Kidney tubule cell (primary cell): Measurements from ENCODE around the gene SORL1-AS1.
"Not testable (repeated sequence)": the region's sequence is repeated elsewhere in the genome, so short reads cannot be mapped to it uniquely, and the experiment has no call there.

Experiments used
- DNase-seq: peaks from one replicate; pipeline ENCODE4 v3.0.0-alpha.2; 2018; ENCODE audit warnings: low spot score

SORL1-AS1 gene

DNA sequence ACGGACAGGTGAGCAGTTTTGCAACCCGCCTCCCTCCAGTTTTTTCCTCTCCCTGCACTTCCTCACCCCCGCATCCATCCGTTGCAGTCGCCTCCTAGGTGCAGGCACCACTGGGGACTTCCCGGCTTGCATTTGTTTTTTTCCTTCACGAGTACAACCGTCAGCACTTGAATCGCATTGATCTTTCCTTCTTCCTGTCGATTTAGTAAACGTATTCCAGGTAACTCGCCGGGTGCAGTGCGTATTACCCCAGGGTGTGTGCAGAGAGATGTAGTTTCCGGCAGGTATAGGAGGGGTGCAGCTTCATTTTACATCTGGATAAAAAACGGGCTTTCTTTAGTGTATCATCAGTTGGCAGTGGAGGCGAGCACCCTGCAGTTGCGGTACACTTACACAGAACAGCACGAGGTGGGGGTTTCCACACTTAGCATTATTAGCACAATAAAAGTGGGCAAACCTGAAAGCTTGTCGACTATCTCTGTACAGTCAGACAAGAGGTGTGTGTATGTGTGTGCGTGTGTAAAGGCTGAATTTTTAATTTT lies at the start of gene SORL1-AS1:
SORL1-AS1 (minus strand) TSS at position 359 of the 542 bp plus-strand sequence.
- DNase-seq, result peak; percentile 30

DNA sequence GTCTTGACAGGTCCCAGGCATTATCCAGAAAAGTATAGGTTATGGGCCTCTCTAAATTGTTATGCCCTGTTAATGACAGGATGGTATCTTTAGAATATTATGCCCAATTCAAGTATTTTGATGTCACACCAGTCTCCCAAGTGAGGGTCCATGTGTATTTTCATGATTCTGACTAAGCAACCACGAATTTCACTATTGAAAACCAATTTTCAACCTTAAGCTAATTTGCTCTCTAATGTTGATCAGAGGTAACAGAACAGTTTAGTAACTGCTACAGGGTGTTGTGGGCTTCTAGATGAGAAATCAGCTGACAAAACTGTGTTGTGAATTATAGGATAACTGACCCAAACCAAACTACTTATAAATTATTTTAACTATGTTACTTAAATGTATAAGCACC lies 48.0 kb upstream of the SORL1-AS1 start:
- no peak for DNase-seq

DNA sequence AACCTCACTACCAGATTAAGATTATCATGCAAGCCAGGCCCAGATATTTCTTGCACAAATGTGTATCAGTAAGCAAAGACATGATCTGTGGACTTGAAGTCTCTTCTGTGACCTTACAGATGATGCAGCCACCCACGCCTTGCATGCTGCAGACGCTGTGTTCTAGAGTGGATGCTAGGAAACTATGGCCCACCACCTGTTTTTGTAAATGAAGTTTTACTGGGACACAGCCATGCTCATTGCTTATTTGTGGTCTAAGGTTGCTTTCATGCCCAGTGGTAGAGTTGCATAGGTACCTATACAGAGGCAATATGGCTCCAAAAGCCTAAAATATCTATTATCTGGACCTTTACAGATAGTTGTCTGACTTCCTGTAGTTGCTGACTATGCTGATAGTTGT lies 47.5 kb upstream of the SORL1-AS1 start:
- DNase-seq, result no peak

DNA sequence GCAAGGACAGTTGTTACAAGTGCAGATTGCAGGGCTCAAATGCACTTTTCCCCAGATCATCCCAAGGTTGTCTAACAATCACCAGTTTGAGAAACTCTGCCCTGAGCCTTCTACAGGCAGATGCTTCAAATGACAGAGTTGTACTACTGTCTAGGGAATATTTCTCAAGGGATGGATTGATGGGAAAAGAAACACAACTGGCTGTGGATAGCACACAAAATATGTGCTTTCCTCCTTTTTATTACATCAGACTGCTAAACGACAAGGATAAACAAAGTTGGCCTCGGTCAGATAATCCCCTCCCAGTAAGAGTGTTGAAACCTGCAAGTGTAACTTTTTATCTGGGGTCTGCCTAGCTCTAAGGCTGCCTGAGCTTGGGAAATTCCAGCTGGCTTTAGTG lies 46.6 kb upstream of the SORL1-AS1 start:
- DNase-seq, result no peak

DNA sequence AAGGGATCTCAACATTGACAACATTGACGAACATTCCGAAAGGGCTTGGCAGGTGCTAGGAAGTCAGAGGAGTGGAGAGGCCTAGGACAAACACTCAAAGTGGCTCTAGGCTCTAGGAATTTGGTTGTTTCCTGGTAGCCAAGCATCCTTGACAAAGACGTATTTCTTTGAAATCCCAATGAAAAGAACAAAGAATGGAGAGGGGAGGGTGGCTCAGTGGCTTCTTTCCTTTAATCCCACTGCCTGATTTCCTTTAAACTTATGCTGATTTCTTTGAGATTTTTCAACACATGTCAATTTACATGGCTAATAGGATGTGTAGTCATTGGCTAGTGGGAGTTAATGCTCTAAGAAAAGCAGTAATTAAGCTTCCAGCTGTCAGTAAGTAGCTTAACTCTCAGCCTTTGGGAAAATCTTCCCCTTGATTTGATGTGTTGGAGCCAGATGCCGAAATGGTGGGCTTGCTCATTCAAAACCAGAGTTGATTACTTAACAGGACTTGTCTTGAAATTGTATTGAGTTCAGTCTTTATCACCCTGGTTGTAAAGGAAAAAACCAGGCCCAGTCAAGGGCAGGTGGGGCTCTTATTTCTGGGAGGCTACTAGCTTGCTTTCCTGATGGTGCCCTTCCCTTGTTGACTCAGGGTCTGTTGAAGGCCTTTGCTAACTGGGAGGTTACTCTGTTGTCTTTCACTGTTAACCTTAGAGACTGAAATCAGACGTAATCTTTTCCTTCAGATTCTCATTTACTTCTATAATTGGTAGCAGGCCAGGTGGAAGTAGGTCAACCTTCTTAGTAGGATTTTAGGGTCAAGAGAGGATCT lies 44.6 kb upstream of the SORL1-AS1 start:
- no peak for DNase-seq

DNA sequence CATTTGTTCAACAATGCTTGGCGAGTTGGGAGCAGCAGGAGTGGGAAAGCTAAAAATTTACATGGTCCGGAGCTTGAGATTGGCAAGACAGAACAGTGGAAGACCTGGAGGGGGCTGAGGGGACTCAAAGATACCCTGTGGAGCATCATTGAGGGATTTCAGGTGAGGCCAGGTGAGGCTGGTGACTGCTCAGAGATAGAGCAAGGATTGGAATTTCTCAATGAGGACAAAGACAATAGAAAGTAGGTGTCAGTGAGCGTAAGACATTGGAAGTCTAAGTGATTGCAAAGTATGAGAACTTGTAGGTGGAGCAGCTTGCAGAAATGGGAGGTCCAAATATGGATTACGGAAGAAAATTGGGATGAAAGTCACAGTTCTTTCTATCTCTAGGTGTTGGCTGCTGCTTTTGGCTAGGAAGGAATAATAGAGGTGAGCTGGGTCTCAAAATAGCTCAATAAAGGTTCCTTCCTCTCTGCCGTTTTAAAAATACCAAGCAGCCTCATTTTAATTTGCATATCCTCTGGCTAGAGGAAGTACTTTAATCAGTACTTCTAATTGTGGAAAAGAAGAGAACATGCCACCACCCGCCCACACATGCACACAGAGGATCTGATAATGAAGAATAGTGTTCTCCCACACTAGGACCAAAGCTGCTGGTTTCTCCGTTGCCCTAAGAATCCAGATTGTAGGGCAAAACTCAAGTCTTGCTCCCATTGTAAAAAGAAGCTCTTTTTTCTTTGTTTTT lies 41.8 kb upstream of the SORL1-AS1 start:
- no peak for DNase-seq

DNA sequence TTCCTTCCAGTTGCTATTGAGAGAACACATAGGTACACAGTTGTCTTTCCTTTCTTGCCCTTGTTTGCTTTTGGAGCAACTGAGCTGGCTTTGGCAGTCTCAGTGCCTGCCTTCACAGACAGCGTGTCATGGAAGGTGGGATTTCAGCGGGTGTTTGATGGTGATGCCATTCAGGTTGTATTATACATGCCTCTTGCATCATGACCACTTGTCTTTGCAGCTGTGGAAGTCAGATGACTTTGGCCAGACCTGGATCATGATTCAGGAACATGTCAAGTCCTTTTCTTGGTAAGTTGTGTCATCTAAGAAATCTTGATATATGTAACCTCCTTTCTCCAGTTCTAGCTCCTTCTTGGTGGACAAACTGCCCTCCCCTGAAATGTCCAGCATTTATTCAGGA lies 37.1 kb upstream of the SORL1-AS1 start:
- DNase-seq, result no peak

DNA sequence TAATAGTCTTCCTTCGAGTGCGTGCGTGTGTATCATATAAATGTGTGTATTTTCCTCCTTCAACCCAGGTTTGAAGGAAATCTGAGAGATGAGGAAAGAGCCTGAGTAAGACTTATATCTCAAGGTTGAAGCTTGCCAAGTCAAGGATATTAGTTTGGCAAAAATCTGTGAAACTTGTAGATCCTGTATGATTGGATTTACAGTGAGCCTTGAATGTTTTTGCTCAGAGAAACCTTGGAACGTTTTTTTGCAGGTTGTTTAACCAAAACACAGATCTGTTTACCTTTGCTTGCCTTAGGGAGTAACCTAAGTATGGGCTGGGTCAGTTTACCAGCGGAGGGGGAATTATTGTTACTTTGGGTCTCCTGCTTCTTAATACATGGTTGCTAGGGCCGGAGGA lies 35.9 kb upstream of the SORL1-AS1 start:
- no peak for DNase-seq

DNA sequence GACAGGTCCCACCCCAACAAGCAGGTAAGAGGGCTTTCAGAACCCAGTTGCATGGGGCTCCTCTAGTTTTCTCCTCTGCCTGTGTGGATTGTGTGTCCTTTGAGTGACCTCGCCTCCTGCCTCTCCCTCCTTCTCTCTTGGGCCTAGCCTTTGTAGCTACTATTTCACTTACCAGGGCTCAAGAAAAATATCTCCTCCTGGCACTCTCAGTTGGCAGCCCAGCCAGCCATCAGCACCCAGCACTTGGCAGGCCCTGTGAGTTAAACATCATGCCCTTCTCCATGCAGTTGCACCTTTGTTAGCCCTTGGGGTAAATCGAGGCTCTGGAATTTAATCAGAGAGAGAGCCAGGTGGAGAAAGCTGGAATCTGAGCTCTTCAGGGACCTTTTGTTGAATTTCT lies 35.4 kb upstream of the SORL1-AS1 start:
- DNase-seq, result no peak

DNA sequence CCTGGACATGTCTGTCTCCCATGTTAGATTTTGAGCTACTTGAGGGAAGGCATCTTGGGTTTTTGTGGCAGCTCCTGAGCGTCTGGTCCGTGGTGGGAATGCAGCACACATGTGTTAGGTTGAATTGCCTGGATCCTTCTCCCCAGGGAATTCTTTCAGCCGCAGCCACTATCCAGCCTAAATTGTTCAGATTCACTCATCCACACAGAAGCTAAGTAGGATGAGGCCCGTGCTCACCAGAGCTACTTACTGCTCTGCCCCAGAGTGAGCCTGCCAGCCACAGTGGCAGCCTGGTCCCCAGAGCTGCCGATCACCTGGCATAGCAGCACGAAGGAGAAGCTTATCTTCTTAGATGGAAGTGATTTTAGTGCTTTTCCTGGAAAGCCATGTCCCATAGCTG lies 34.4 kb upstream of the SORL1-AS1 start:
- no peak for DNase-seq

DNA sequence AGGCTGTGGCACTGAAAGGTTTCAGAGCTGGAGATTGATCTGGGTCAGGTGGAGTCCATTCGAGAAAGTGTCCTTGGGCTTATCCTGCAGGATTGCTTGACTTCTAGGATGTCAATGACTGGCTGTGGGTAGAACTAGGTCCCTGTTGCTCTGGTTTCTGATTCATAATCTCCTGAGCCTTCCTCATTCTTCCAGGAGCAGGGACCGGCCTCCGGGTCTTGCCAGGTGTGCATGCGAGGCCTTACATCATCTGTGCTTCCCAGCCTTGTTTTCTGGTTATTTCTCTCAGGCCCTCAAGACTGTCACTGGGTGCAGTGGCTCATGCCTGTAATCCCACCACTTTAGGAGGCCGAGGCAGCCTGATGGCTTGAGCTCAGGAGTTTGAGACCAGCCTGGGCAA lies 33.3 kb upstream of the SORL1-AS1 start:
- no peak for DNase-seq

DNA sequence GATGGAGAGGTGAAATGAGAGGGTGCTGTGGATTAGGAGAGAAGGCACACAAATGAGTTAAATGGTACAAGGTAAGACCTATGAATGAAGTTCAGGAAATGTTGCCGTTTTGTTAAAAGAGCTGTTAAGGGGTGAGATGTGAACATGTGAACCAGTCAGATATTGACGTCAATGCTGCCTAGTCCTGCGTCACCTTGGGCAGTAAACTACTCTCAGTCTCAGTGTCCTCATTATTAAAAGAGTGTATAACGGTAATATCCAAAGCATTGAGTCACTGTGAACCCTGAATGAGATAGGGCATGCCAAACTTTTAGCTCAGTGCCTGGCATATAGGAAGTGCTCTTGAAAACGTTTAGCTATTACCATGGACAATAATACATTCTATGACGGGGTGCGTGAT lies 32.4 kb upstream of the SORL1-AS1 start:
- DNase-seq, result no peak

DNA sequence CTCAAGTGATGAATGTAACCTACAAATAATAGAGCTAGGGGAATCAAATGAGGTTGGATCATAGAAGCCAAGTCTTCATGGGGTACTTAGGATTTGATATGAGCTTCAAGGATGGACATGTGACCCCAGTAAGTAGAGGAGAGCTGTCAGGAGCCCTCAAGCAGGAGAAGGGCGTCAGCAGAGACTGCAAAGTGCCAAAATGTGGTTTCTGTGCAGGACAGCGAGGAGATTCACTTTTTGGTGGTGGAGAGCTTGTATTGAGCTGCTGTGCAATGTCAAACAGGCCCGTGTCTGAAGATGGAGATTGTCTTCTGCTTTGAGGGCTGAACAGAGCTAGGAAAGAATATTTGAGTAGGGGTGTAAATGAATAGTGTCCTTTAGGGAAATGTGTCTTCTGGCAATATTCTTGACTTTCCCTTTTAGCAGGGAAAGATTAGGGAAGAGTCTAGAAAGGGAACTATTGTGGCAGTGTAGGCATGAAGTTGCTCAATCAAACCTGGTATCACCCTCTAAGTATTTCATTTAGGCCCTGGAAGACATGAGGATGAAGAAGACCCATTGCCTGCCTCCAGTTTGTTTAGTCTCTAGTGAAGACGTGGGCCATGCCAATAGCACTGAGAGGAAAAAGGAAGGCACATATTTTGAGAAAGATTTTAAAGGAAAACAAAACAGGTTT lies 31.2 kb upstream of the SORL1-AS1 start:
- DNase-seq, result no peak

DNA sequence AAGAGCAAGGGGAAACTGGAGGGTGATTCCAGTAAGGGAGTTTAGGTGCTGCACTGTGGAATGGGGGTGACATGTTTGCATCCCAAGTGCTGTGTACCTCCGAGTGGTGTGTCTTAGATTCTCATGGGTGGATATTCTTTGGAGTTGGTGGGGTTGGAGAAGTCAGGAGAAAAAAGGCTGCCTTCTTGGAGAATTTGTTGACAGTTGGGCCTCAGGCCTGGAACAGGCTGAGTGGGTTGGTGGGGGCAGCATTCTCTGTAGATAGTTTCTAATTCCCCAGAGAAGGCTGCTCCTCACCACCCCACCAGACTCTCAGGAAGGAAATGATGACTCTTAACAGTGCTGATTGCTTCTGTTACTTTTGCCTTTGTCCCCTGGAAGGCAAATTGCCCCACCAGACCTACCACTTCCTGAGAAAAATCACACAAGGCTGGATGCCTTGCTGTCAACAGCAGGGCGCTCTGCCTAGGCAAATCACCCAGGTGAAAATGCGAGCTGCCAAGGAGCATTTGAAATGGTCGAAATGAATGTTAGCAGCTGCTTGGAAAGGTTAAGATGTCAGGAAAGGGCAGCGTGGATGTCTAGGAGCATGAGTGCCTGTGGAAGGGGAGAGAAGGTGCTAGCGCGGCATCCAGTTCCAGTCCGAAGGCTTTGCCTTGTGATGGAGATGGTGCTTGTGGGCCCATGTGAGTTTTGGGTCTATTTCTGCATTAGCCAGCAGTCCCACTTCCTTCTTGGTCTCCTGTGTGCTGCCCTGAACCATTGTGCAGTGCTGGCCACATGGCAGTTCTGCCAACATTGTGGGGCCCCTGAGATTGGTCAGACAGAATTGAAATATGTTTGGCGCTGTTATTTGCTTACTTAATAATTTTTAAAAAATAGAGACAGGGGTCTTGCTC lies 29.7 kb upstream of the SORL1-AS1 start:
- no peak for DNase-seq

DNA sequence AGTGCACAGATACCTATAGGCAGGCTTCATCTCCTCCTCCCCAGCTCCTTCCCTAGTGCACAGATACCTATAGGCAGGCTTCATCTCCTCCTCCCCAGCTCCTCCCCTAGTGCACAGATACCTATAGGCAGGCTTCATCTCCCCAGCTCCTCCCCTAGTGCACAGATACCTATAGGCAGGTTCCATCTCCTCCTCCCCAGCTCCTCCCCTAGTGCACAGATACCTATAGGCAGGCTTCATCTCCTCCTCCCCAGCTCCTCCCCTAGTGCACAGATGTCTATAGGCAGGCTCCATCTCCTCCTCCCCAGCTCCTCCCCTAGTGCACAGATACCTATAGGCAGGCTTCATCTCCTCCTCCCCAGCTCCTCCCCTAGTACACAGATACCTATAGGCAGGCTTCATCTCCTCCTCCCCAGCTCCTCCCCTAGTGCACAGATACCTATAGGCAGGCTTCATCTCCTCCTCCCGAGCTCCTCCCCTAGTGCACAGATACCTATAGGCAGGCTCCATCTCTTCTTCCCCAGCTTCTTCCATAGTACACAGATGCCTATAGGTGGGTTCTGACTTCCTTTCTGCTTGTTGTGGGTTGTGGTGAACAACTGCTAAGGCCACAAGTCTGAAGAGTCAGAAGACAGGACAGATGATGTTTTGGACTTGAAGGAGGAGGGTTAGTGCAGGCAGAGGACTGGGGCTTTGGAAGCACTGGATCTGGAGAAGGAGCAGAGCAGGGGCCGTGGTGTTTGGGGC lies 28.9 kb upstream of the SORL1-AS1 start:
- DNase-seq, result not testable (repeated sequence)

DNA sequence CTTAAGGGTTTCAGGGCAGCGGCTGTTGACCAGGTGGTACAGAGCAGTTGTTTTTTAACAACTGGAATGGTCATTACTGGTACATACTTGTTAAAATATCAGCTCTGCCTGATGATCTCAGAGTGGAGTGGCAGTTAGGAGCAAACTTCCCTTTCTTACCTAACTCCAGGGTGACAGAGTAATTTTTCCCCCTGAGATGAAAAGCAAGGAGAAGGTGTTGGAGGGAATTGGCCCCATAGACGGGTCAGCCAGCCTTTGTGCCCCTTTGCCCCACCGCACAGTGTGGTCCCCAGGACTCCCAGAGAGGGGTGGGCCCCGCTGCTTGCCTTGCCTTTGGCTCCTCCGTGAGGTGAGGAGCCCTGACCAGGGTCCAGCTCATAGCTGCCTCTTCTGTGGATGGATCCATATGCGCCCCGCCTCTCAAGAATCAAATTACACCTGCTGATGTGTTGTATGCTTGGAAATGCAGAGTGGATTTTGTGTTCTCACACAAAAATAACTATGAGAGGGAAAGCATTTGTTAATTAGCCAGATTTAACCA lies 27.0 kb upstream of the SORL1-AS1 start:
- DNase-seq, result no peak

DNA sequence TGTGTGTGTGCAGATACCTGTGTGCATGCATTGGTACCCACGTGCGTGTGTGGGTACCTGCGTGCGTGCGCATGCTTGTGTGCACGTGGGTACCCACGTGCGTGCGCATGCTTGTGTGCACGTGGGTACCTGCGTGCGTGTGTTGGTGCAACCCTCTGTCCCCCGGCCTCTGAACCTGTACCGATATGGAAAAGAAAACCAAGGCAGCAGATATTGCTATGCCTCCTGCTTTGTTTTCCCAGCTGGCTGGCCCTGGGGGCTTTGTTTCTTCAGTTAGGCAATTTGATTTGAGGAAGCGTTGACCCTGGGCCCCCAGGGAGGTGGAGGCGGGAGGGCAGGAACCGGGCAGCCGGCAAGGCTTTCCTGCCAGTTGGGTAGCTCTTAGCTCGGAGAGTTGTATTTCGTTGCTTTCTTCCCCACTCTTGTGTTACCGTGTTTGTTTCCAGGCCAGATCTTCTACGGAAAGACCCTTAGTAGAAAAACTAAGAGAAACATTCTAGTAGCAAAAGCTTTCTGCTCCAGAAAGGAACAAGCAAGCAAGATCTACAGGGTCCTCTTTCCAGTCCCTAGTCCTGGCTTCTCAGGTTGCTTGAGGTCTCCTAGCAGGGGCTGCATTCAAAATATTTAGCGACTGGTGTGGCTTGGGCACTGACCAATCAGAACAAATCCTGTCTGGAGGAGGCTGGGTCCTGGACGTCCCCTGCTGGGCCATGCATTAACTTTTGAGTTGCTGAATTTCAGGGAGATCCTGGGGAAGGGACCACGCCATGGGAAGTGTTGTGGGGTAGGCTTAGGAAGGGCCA lies 26.3 kb upstream of the SORL1-AS1 start:
- no peak for DNase-seq

DNA sequence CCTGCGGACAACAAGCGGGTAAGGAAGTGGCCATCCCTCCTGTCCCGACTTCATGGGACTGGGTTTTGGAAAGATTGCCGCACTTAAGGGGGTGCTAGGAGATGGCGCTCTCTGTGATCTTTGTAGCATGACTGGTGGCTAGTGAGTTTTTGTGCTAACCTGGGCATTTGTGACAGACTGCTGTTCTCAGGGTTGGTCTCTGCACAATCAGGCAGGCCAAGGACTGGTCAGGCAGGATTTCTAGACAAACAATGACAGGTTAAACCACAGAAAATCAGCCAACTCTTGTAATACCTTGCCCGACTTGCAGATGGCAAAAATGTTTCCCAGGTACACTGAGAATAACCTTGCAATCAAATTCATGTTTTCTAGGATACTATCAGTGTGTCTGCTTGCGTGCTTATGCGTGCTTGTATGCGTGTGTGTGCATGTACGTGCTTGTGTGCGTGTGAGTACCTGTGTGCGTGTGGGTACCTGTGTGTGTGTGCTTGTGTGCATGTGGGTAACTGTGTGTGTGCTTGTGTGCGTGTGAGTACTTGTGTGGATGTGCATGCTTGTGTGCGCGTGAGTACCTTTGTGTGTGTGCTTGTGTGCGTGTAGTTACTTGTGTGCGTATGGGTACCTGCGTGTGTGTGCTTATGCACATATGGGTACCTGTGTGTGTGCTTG lies 25.6 kb upstream of the SORL1-AS1 start:
- DNase-seq, result peak; percentile 20

DNA sequence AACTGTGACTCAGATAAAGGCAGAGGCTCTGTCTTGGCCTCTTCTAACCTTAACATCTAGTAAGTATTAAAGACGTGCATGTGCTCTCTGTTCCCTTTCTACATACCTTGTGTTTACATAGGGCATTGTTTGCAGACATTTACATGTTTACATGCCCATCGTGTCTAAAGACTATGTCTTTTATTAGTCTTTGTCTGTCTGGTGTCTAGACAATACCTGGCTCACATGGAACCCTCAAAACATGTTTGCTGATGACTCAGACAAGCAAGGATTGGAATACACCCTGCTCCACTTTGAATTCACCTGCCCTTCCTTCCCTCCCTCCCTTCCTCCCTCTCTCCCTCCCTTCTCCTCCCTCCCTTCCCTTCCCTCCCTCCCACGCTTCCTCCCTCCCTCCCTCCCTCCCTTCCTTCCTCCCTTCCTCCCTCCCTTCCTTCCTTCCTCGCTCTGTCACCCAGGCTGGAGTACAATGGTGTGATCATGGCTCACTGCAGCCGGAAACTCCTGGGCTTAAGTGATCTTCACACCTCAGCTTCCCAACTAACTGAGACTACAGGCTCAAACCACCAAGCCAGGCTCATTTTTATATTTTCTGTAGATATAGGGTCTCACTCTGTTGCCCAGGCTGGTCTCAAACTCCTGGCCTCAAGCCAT lies 23.7 kb upstream of the SORL1-AS1 start:
- peak; percentile 51 for DNase-seq
